ENCODE results near the gene SYTL3.
"Not testable (repeated sequence)": the region's sequence is repeated elsewhere in the genome, so short reads cannot be mapped to it uniquely, and the experiment has no call there.

Gene SYTL3

DNA sequence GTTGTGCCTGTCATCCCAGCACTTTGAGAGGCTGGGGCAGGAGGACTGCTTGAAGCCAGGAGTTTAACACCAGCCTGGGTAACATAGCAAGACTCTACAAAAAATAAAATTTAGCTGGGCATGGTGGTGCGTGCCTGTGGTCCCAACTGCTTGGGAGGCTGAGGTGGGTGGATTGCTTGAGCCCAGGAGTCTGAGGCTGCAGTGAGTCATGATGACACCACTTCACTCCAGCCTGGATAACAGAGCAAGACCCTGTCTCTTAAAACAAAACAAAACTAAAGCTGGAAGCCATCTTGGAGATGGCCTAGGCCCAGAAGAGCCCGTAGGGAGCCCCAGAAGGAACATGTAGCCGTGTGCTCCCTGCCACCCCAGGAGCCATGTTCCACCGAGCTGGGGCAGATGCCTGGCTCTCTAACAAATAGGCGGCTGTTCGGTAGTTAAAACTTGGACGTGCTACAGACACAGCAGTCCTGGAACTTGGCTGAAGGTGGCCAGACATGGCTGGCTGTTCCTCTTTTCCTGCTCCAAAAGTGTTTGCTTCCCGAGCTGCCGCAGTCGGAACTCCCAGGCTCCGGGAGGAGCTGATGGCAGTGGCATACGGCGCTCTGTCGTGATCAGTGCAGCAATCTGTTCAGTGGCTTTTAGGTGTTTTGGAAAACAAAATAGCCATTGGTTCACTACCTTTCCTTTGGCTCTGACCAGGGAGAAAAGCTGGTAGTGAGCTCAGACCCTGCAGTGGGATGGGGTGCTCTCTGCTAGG, 42.3 kb upstream of the SYTL3 start:
- TF ChIP-seq YY1 (IDR thresholded peaks at IDR 0.05; ENCODE audit: insufficient read depth, insufficient read length): no peak
- no peak for TF ChIP-seq ZNF274 (IDR thresholded peaks at IDR 0.05; ENCODE audit: low read depth, low read length)
- TF ChIP-seq SUZ12 (IDR thresholded peaks at IDR 0.05; ENCODE audit: extremely low read depth, insufficient read depth, insufficient read length): no peak
- no peaks in the 10 kb centered on the region for H3K9me3 ChIP-seq (ENCODE audit: insufficient read depth, low read length)
- no peak for DNase-seq (ENCODE audit: low read depth, low spot score)
- no peaks in the 10 kb centered on the region for H3K27me3 ChIP-seq (ENCODE audit: insufficient read depth, insufficient read length)
- peaks cover 61% of the 10 kb centered on the region for H3K36me3 ChIP-seq (ENCODE audit: insufficient read depth, insufficient read length, low read length)
- no peak overlapping the region for H3K4me3 ChIP-seq (ENCODE audit: insufficient read length, low read depth)
- no peak overlapping the region for H3K9ac ChIP-seq (ENCODE audit: insufficient read length, low read depth)
- H3K4me1 ChIP-seq (ENCODE audit: insufficient read depth, insufficient read length): no peaks in the 10 kb centered on the region

- H3K4me1 ChIP-seq (ENCODE audit: insufficient read depth, insufficient read length): no peaks in the 10 kb centered on the region
- TF ChIP-seq ZNF274 (IDR thresholded peaks at IDR 0.05; ENCODE audit: low read depth, low read length) (no peak), YY1 (IDR thresholded peaks at IDR 0.05; ENCODE audit: insufficient read depth, insufficient read length) (no peak)
- H3K9me3 ChIP-seq (ENCODE audit: insufficient read depth, low read length): no peaks in the 10 kb centered on the region
- no peaks in the 10 kb centered on the region for H3K27me3 ChIP-seq (ENCODE audit: insufficient read depth, insufficient read length)
- no peak overlapping the region for H3K9ac ChIP-seq (ENCODE audit: insufficient read length, low read depth)
- DNase-seq (ENCODE audit: low read depth, low spot score): no peak
- no peak overlapping the region for H3K4me3 ChIP-seq (ENCODE audit: insufficient read length, low read depth)
- H3K36me3 ChIP-seq (ENCODE audit: insufficient read depth, insufficient read length, low read length): peaks cover 66% of the 10 kb centered on the region
Observed at GRCh38 chr6:158608221-158608620, 41.6 kb upstream of the SYTL3 start.

- no peaks in the 10 kb centered on the region for H3K9me3 ChIP-seq (ENCODE audit: insufficient read depth, low read length)
- TF ChIP-seq SUZ12 (IDR thresholded peaks at IDR 0.05; ENCODE audit: extremely low read depth, insufficient read depth, insufficient read length) (no peak), ZNF274 (IDR thresholded peaks at IDR 0.05; ENCODE audit: low read depth, low read length) (no peak), YY1 (IDR thresholded peaks at IDR 0.05; ENCODE audit: insufficient read depth, insufficient read length) (no peak)
- no peaks in the 10 kb centered on the region for H3K4me1 ChIP-seq (ENCODE audit: insufficient read depth, insufficient read length)
- peaks cover 71% of the 10 kb centered on the region for H3K36me3 ChIP-seq (ENCODE audit: insufficient read depth, insufficient read length, low read length)
- H3K4me3 ChIP-seq (ENCODE audit: insufficient read length, low read depth): no peak overlapping the region
- no peak for DNase-seq (ENCODE audit: low read depth, low spot score)
- no peak overlapping the region for H3K9ac ChIP-seq (ENCODE audit: insufficient read length, low read depth)
- H3K27me3 ChIP-seq (ENCODE audit: insufficient read depth, insufficient read length): no peaks in the 10 kb centered on the region
Observed at GRCh38 chr6:158609455-158610155, 40.2 kb upstream of the SYTL3 start.

- no peak for DNase-seq (ENCODE audit: low read depth, low spot score)
- Histone ChIP-seq H3K9ac (ENCODE audit: insufficient read length, low read depth) (no peak overlapping the region), H3K36me3 (ENCODE audit: insufficient read depth, insufficient read length, low read length) (peaks cover 69% of the 10 kb centered on the region), H3K4me1 (ENCODE audit: insufficient read depth, insufficient read length) (no peaks in the 10 kb centered on the region), H3K4me3 (ENCODE audit: insufficient read length, low read depth) (no peak overlapping the region), H3K27me3 (ENCODE audit: insufficient read depth, insufficient read length) (no peaks in the 10 kb centered on the region), H3K9me3 (ENCODE audit: insufficient read depth, low read length) (no peaks in the 10 kb centered on the region)
- no peak for TF ChIP-seq ZNF274 (IDR thresholded peaks at IDR 0.05; ENCODE audit: low read depth, low read length)
- no peak for TF ChIP-seq YY1 (IDR thresholded peaks at IDR 0.05; ENCODE audit: insufficient read depth, insufficient read length)
- TF ChIP-seq SUZ12 (IDR thresholded peaks at IDR 0.05; ENCODE audit: extremely low read depth, insufficient read depth, insufficient read length): no peak
Observed at GRCh38 chr6:158610319-158610968, 39.4 kb upstream of the SYTL3 start.

DNA sequence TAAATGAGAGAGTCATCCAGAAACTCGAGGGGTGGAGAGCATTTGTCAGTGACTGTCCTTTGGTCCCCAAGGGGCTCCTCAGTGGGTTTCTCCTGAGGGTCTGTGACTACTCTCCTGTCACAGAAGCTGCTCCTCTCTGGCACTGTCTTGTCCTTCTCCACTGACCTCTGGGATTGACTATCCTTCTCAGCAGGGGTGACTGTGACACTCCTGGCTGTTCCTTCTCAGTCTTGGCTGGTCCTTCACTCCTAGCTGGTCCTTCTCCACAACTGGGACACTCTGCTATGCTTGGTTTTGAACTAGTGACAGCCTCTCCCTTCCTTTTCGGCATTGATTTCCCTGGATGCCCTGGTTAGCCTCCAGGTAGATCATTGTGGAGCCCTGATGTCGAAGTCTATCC, 38.8 kb upstream of the SYTL3 start:
- Histone ChIP-seq H3K9me3 (ENCODE audit: insufficient read depth, low read length) (no peaks in the 10 kb centered on the region), H3K4me1 (ENCODE audit: insufficient read depth, insufficient read length) (no peaks in the 10 kb centered on the region), H3K4me3 (ENCODE audit: insufficient read length, low read depth) (no peak overlapping the region), H3K36me3 (ENCODE audit: insufficient read depth, insufficient read length, low read length) (peaks cover 63% of the 10 kb centered on the region), H3K27me3 (ENCODE audit: insufficient read depth, insufficient read length) (no peaks in the 10 kb centered on the region), H3K9ac (ENCODE audit: insufficient read length, low read depth) (no peak overlapping the region)
- no peak for TF ChIP-seq ZNF274 (IDR thresholded peaks at IDR 0.05; ENCODE audit: low read depth, low read length)
- no peak for TF ChIP-seq YY1 (IDR thresholded peaks at IDR 0.05; ENCODE audit: insufficient read depth, insufficient read length)
- no peak for TF ChIP-seq SUZ12 (IDR thresholded peaks at IDR 0.05; ENCODE audit: extremely low read depth, insufficient read depth, insufficient read length)
- DNase-seq (ENCODE audit: low read depth, low spot score): no peak

DNA sequence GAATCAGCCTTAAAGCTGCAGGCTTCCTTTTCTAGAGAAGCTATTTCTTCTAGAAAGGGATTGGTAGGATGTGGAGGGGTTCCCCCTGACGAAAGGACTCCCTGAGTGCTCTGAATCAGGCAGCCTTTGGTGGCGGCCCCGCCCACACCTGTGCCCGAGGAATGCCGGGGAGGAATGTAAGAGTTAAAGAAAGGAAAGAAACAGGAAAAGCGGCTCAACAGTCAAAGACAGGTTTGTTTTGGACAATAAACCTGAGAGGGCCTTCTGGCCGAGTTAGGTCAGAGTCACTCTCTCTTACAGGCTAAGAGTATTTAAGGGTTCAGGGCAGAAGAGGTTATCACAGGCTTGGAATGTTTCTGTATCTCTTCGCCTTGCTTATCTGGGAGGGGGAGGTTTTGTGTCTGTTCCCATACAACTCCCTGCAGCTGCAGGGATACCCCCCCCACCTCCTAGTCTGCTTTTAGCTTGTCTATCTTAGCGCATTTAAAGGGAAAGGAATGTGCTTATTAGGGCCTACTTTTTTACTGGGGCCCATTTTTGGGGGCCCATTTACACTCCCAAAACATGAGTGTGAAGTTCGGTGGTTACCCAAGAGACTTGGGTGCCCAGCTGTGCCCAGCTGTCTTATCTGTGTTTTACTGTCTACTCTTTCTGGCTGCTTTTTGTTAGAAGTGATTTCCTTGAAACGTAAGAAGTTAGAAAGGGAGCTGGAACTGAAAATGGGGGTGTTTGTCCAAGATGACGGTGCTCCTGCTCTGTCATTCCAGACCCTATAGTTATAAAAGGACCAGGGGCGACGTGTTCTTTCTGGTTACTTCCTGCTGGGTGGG, 38.1 kb upstream of the SYTL3 start:
- Histone ChIP-seq H3K9me3 (ENCODE audit: insufficient read depth, low read length) (no peaks in the 10 kb centered on the region), H3K4me3 (ENCODE audit: insufficient read length, low read depth) (no peak overlapping the region), H3K9ac (ENCODE audit: insufficient read length, low read depth) (no peak overlapping the region), H3K36me3 (ENCODE audit: insufficient read depth, insufficient read length, low read length) (peaks cover 56% of the 10 kb centered on the region), H3K4me1 (ENCODE audit: insufficient read depth, insufficient read length) (no peaks in the 10 kb centered on the region), H3K27me3 (ENCODE audit: insufficient read depth, insufficient read length) (no peaks in the 10 kb centered on the region)
- peak; percentile 38 for DNase-seq (ENCODE audit: low read depth, low spot score)
- TF ChIP-seq YY1 (IDR thresholded peaks at IDR 0.05; ENCODE audit: insufficient read depth, insufficient read length): no peak
- no peak for TF ChIP-seq ZNF274 (IDR thresholded peaks at IDR 0.05; ENCODE audit: low read depth, low read length)
- TF ChIP-seq SUZ12 (IDR thresholded peaks at IDR 0.05; ENCODE audit: extremely low read depth, insufficient read depth, insufficient read length): no peak

- H3K9me3 ChIP-seq (ENCODE audit: insufficient read depth, low read length); DNase-seq (ENCODE audit: low read depth, low spot score); H3K27me3 ChIP-seq (ENCODE audit: insufficient read depth, insufficient read length); H3K9ac ChIP-seq (ENCODE audit: insufficient read length, low read depth); H3K4me1 ChIP-seq (ENCODE audit: insufficient read depth, insufficient read length); H3K4me3 ChIP-seq (ENCODE audit: insufficient read length, low read depth): not testable (repeated sequence)
- peaks cover 30% of the 10 kb centered on the region for H3K36me3 ChIP-seq (ENCODE audit: insufficient read depth, insufficient read length, low read length)
Observed at GRCh38 chr6:158614606-158615005, 35.2 kb upstream of the SYTL3 start.

DNA sequence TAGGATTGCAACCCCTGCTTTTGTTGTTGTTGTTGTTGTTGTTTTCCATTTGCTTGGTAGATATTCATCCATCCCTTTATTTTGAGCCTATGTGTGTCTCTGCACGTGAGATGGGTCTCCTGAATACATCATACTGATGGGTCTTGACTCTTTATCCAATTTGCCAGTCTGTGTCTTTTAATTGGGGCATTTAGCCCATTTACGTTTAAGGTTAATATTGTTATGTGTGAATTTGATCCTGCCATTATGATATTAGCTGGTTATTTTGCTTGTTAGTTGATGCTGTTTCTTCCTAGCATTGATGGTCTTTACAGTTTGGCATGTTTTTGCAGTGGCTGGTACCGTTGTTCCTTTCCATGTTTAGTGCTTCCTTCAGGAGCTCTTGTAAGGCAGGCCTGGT, 31.6 kb upstream of the SYTL3 start:
- not testable (repeated sequence) for H3K9ac ChIP-seq (ENCODE audit: insufficient read length, low read depth); H3K4me1 ChIP-seq (ENCODE audit: insufficient read depth, insufficient read length); DNase-seq (ENCODE audit: low read depth, low spot score); H3K27me3 ChIP-seq (ENCODE audit: insufficient read depth, insufficient read length); H3K4me3 ChIP-seq (ENCODE audit: insufficient read length, low read depth); H3K9me3 ChIP-seq (ENCODE audit: insufficient read depth, low read length)
- peaks cover 42% of the 10 kb centered on the region for H3K36me3 ChIP-seq (ENCODE audit: insufficient read depth, insufficient read length, low read length)

Data from NT2/D1 (cell line).